ENCODE measurements around the gene LCN6.

GRCh38 chr9:136732444-136733178 is 15.7 kb downstream of the LCN6 start:
- TF ChIP-seq POLR2A (IDR thresholded peaks at IDR 0.05; ENCODE audit: low read length): no peak
- TF ChIP-seq GATA1 (IDR thresholded peaks at IDR 0.05; ENCODE audit: low read depth, low read length): no peak

Measured in erythroblast (primary cell).